ENCODE measurements around the gene DGKG.

- TF ChIP-seq CTCF (IDR thresholded peaks at IDR 0.05; ENCODE audit: low read depth, low read length, missing input control) (no peak), SP1 (IDR thresholded peaks at IDR 0.05) (no peak), TAF1 (conservative IDR thresholded peaks at IDR 0.05) (no peak), YY1 (IDR thresholded peaks at IDR 0.05) (no peak), HNF4A (conservative IDR thresholded peaks at IDR 0.05) (no peak), ATF3 (IDR thresholded peaks at IDR 0.05) (no peak), RAD21 (IDR thresholded peaks at IDR 0.05) (no peak), HNF4G (IDR thresholded peaks at IDR 0.05) (no peak)
- TF ChIP-seq, protein P1, sequence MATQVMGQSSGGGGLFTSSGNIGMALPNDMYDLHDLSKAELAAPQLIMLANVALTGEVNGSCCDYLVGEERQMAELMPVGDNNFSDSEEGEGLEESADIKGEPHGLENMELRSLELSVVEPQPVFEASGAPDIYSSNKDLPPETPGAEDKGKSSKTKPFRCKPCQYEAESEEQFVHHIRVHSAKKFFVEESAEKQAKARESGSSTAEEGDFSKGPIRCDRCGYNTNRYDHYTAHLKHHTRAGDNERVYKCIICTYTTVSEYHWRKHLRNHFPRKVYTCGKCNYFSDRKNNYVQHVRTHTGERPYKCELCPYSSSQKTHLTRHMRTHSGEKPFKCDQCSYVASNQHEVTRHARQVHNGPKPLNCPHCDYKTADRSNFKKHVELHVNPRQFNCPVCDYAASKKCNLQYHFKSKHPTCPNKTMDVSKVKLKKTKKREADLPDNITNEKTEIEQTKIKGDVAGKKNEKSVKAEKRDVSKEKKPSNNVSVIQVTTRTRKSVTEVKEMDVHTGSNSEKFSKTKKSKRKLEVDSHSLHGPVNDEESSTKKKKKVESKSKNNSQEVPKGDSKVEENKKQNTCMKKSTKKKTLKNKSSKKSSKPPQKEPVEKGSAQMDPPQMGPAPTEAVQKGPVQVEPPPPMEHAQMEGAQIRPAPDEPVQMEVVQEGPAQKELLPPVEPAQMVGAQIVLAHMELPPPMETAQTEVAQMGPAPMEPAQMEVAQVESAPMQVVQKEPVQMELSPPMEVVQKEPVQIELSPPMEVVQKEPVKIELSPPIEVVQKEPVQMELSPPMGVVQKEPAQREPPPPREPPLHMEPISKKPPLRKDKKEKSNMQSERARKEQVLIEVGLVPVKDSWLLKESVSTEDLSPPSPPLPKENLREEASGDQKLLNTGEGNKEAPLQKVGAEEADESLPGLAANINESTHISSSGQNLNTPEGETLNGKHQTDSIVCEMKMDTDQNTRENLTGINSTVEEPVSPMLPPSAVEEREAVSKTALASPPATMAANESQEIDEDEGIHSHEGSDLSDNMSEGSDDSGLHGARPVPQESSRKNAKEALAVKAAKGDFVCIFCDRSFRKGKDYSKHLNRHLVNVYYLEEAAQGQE (IDR thresholded peaks at IDR 0.05) = no peak
- TF ChIP-seq, protein P2, sequence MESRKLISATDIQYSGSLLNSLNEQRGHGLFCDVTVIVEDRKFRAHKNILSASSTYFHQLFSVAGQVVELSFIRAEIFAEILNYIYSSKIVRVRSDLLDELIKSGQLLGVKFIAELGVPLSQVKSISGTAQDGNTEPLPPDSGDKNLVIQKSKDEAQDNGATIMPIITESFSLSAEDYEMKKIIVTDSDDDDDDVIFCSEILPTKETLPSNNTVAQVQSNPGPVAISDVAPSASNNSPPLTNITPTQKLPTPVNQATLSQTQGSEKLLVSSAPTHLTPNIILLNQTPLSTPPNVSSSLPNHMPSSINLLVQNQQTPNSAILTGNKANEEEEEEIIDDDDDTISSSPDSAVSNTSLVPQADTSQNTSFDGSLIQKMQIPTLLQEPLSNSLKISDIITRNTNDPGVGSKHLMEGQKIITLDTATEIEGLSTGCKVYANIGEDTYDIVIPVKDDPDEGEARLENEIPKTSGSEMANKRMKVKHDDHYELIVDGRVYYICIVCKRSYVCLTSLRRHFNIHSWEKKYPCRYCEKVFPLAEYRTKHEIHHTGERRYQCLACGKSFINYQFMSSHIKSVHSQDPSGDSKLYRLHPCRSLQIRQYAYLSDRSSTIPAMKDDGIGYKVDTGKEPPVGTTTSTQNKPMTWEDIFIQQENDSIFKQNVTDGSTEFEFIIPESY (IDR thresholded peaks at IDR 0.05) = no peak
These were observed 167.6 kb downstream of the DGKG start for GRCh38 chr3:186194451-186194811.

Data from liver (tissue), 3 donors.